Spleen (tissue), 11 donors: Measurements from ENCODE around the gene TRIM29. TPM values are rescaled to one million over a fixed set of nuclear protein-coding genes. Genes with fewer than 3 reads are reported as not detected.

Experiments used
- DNase-seq: peaks from one replicate; pipeline ENCODE4 v3.0.0-alpha.2; 2020
- H3K27ac ChIP-seq, 8 donors: fragments of 200-600 bp; sonication (generic) in 7 of 8; 1 replicate in 4 of 8; 2 replicates in 4 of 8; pipeline versions ENCODE4 v1.5.0 to v1.8.0; 2016 to 2021; ENCODE audit warnings: inconsistent platforms in 4 of 8, mild to moderate bottlenecking in 4 of 8, moderate library complexity in 1 of 8
- H3K27me3 ChIP-seq, 7 donors: fragments of 200-600 bp; sonication (generic) in 6 of 7; replicated peaks in 1 of 7; 1 replicate in 4 of 7; 2 replicates in 3 of 7; pipeline versions ENCODE4 v1.5.0 to v1.8.0; 2016 to 2021; ENCODE audit warnings: inconsistent platforms in 3 of 7, mild to moderate bottlenecking in 1 of 7
- H3K36me3 ChIP-seq, 6 donors: fragments of 200-600 bp; sonication (generic) in 5 of 6; 1 replicate in 4 of 6; 2 replicates in 2 of 6; pipeline versions ENCODE4 v1.5.0 to v1.8.0; 2016 to 2021; ENCODE audit warnings: inconsistent platforms in 2 of 6
- H3K4me1 ChIP-seq, 6 donors: fragments of 200-600 bp; sonication (generic) in 5 of 6; 1 replicate in 3 of 6; 2 replicates in 3 of 6; pipeline versions ENCODE4 v1.5.0 to v1.8.0; 2016 to 2021; ENCODE audit warnings: inconsistent platforms in 3 of 6
- H3K4me3 ChIP-seq, 8 donors: fragments of 200-600 bp; sonication (generic) in 7 of 8; 1 replicate in 4 of 8; 2 replicates in 4 of 8; pipeline versions ENCODE4 v1.5.0 to v1.8.0; 2016 to 2021; ENCODE audit warnings: inconsistent platforms in 4 of 8, mild to moderate bottlenecking in 4 of 8, moderate library complexity in 2 of 8
- H3K9me3 ChIP-seq, 8 donors: fragments of 200-600 bp; sonication (generic) in 7 of 8; 1 replicate in 4 of 8; 2 replicates in 4 of 8; pipeline versions ENCODE4 v1.5.0 to v1.8.0; 2016 to 2021; ENCODE audit warnings: inconsistent platforms in 4 of 8
- CTCF ChIP-seq, 11 experiments: fragments of 200-600 bp in 7 of 11; fragments of 450-650 bp in 4 of 11; sonication (generic) in 4 of 11; IDR thresholded peaks in 8 of 11; conservative IDR thresholded peaks in 3 of 11; 1 replicate in 7 of 11; 2 replicates in 4 of 11; pipeline versions ENCODE4 v1.4.0 to v1.8.0; 2016 to 2021; ENCODE audit warnings: antibody characterized with exemption in 11 of 11, inconsistent platforms in 4 of 11, mild to moderate bottlenecking in 1 of 11
- POLR2A ChIP-seq, 3 donors: fragments of 450-650 bp; IDR thresholded peaks; one replicate each; pipeline ENCODE4 v1.5.1; 2017; ENCODE audit warnings: antibody characterized with exemption in 3 of 3, mild to moderate bottlenecking in 1 of 3
- POLR2AphosphoS5 ChIP-seq, 3 donors: sonication (generic); formaldehyde crosslinking; IDR thresholded peaks; one replicate each; pipeline ENCODE4 v1.5.1; 2017; ENCODE audit warnings: antibody characterized with exemption in 3 of 3
- WGBS, 5 donors: extraction: QIAGEN DNeasy Blood & Tissue Kit in 3 of 5; methylation state at CpG; one replicate each; pipeline versions ENCODE4 v1.1.5 to v1.1.7; 2013 to 2018; 5-methylcytosine and 5-hydroxymethylcytosine counted together
- intact Hi-C: fragments of 100-400 bp; cut with DNase I; formaldehyde crosslinking; loops from one replicate; pipeline ENCODE4 v1.15.0; 2023; ENCODE audit warnings: low total_unique reads
- polyA plus RNA-seq, 3 donors: library from polyadenylated mRNA; stranded (reverse); fragments of 200-250 nt; gene quantifications; one replicate each; pipeline ENCODE4 v1.2.1, GENCODE V29; 2013
- total RNA-seq, 7 donors: library from RNA; depleted of rRNA in 3 of 7; stranded (reverse); fragments of >200 nt in 3 of 7; fragmentation: NEBNext Ultra II Directional in 4 of 7; extraction: Animal tissue kit (Norgen Biotek cat#: 25700) in 4 of 7; gene quantifications; one replicate each; pipeline versions ENCODE4 v1.1.0 to v1.2.1, GENCODE V29; 2016 to 2021
- donor health status: healthy with polysubstance abuse.
- donor health status: DM: no; HTN: no; CAD: no; lungs with moderate emphysema.
- donor health status: DM: no; HTN: no; CAD: no.
- donor health status: Bipolar disorder and iron deficiency.
- donor health status: healthy.
- donor health status: DM: no; HTN: no; CAD: no.
- donor health status: DM: yes; HTN: yes; CAD: no.

TRIM29 gene
- total and polyA plus RNA-seq, 10 donors: 0.03 to 2.0 (median 0.72) TPM; not detected in 4

GRCh38 chr11:120123946-120124345, 14.0 kb downstream of the TRIM29 start:
- no peaks in the 10 kb centered on the region for H3K36me3 ChIP-seq
- H3K27ac ChIP-seq: no peak overlapping the region
- 75 to 94% (median 85%) methylated on average over 3 to 13 of the region's 13 CpGs for WGBS, 5 donors
- no peak for DNase-seq
- intact Hi-C loops: no loop called here
- no peak overlapping the region for H3K4me3 ChIP-seq
- TF ChIP-seq POLR2AphosphoS5 (IDR thresholded peaks at IDR 0.05) (no peak), CTCF (IDR thresholded peaks at IDR 0.05 in 8 of 11, conservative IDR thresholded peaks at IDR 0.05 in 3 of 11) (no peak), POLR2A (IDR thresholded peaks at IDR 0.05) (no peak)
- no peaks in the 10 kb centered on the region for H3K9me3 ChIP-seq
- H3K4me1 ChIP-seq: no peaks in the 10 kb centered on the region
- H3K27me3 ChIP-seq: peaks cover 0 to 26% (median 0%) of the 10 kb centered on the region in 7 donors

DNA sequence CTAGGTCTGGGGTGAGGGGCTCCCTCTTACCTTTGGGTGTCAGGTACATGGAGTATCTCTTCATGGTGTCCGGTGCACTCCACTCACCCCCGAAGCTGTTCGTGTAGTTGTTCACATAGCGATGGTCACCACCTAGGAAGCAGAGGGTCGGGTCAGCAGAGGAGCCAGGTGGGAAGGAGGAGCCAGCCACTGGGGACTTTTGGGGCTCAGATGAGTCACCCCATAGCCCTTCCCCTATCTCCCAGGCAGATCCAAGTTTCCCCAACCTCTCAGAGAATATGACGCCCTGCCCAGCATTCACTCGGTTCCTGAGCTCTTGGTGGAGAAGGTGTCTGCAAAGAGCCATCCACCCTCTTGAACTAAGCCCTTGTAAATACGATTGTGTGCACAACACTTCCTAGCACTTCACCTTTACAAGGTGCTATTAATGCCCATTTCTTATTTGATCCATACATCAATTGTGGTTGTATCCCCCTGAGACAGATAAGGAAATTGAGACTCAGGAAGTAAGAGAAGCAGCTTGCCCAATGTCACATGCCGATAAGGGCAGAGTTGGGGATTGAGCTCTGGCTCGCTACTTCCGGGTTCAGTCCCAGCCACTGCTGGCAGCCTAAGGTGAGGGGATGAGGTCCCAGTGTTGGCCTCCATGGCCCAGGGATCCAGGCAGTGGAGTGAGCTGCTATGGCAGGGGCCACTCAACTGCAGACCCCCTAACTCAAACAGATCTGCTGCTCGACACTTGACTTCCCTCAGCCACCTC, 14.8 kb downstream of the TRIM29 start:
- Histone ChIP-seq H3K36me3 (no peaks in the 10 kb centered on the region), H3K4me1 (no peaks in the 10 kb centered on the region), H3K9me3 (no peaks in the 10 kb centered on the region), H3K27me3 (peaks cover 0 to 20% (median 0%) of the 10 kb centered on the region in 7 donors), H3K27ac (no peak overlapping the region), H3K4me3 (no peak overlapping the region)
- intact Hi-C loops: no loop called here
- TF ChIP-seq POLR2AphosphoS5 (IDR thresholded peaks at IDR 0.05) (no peak), POLR2A (IDR thresholded peaks at IDR 0.05) (no peak)
- 58 to 82% (median 72%) methylated on average over 8 to 12 of the region's 12 CpGs for WGBS, 5 donors
- DNase-seq: no peak

DNA sequence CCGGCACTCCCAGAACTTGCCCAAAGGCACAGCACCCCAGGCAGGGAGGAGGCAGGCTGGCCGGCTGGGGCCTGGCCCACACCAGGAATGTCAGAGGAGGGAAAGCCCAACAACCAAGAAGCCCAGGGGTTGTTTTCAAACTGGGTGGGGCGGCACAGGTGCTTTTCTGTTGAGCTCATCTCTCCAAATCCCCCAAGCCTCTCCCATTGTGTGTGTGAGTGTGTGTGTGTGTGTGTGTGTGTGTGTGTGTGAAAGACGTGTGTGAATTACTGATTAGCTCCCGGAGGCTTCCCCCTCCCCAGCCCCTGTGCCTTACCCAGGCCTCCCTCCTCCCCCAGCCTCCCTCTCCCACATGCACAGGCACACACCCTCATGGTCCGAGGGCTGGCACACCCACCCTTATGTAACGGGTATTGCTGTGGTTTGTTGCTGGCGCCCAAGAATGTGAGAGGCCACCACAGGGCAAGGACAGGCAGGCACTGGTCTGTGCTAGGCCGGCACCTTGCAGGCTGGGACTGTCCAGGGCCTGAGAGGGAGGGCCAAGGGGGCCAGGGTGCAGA, 15.9 kb downstream of the TRIM29 start:
- 60 to 87% (median 72%) methylated on average over 6 to 9 of the region's 9 CpGs for WGBS, 5 donors
- peaks cover 0 to 20% (median 0%) of the 10 kb centered on the region in 7 donors for H3K27me3 ChIP-seq
- H3K27ac ChIP-seq: no peak overlapping the region
- TF ChIP-seq POLR2A (IDR thresholded peaks at IDR 0.05) (no peak), POLR2AphosphoS5 (IDR thresholded peaks at IDR 0.05) (no peak), CTCF (IDR thresholded peaks at IDR 0.05 in 8 of 11, conservative IDR thresholded peaks at IDR 0.05 in 3 of 11) (no peak)
- H3K36me3 ChIP-seq: no peaks in the 10 kb centered on the region
- DNase-seq: no peak
- no peak overlapping the region for H3K4me3 ChIP-seq
- no peaks in the 10 kb centered on the region for H3K9me3 ChIP-seq
- intact Hi-C loops: no loop called here
- H3K4me1 ChIP-seq: no peaks in the 10 kb centered on the region

GRCh38 chr11:120121336-120121735, 16.6 kb downstream of the TRIM29 start:
- 57 to 77% (median 68%) methylated on average over 2 to 3 of the region's 3 CpGs for WGBS, 5 donors
- no peak overlapping the region for H3K27ac ChIP-seq
- peaks cover 0 to 20% (median 0%) of the 10 kb centered on the region in 7 donors for H3K27me3 ChIP-seq
- H3K4me1 ChIP-seq: no peaks in the 10 kb centered on the region
- TF ChIP-seq POLR2AphosphoS5 (IDR thresholded peaks at IDR 0.05): no peak
- TF ChIP-seq CTCF (IDR thresholded peaks at IDR 0.05 in 8 of 11, conservative IDR thresholded peaks at IDR 0.05 in 3 of 11): no peak
- TF ChIP-seq POLR2A (IDR thresholded peaks at IDR 0.05): no peak
- H3K36me3 ChIP-seq: no peaks in the 10 kb centered on the region
- no peaks in the 10 kb centered on the region for H3K9me3 ChIP-seq
- no peak for DNase-seq
- H3K4me3 ChIP-seq: no peak overlapping the region
- intact Hi-C loops: no loop called here
